Forelimb muscle (tissue), 1 donor: Measurements from ENCODE around the gene CNNM4. TPM values are rescaled to one million over a fixed set of nuclear protein-coding genes. Genes with fewer than 3 reads are reported as not detected.
"Not testable (repeated sequence)": the region's sequence is repeated elsewhere in the genome, so short reads cannot be mapped to it uniquely, and the experiment has no call there.

ENCODE experiments used
- DNase-seq: peaks from one replicate; pipeline ENCODE4 v3.0.0-alpha.2; 2013; ENCODE audit warnings: low read depth
- polyA plus RNA-seq: library from polyadenylated mRNA; unstranded; fragments of 120-200 nt; gene quantifications from one replicate; pipeline ENCODE4 v1.2.1, GENCODE V29; 2013; ENCODE audit not compliant: insufficient read length

Gene CNNM4
- polyA plus RNA-seq, 1 donor: 37.0 TPM

DNA sequence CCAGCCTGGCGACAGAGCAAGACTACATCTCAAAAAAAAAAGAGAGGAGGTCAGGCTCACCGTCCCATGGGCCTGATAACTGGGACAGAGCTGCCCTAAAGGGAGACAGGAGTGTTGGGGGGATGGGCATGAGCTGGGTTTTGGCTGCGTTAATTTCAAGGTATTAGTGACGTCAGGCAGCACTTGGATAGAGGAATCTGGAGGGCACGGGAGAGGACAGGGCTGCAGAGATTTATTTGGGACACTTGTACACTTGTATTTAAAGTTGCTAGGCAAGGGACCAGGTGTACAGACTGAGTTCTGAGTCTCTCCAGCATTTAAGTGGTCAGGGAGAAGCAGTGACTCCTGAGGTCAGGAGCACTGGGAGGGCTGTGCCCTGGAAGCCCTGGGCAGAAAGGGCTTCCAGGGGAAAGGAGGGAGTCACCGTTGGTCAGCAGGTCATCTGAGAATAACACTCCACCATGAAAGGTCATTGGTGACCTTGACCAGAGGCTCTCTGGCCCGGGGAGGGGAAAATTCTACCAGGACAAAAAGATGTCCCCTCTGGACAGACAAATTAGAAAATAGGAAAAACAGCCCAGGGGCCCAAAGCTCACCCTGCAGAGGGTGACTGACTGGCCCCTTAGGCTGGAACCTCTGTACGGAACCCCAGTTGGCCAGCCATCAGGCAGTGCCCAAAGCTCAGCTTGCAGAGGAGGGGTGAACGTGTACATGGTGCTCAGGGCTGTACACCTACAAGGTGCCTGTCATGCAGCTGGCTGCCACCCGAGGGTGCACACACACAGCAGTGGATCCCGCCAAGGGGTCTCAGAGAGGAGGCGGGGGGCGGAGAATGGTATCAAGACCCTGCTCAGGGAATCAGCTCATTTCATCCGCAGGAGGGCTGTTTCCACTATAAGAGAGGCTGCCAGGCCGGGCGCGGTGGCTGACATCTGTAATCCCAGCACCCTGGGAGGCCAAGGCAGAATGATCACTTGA, 32.4 kb downstream of the CNNM4 start:
- DNase-seq: no peak

DNA sequence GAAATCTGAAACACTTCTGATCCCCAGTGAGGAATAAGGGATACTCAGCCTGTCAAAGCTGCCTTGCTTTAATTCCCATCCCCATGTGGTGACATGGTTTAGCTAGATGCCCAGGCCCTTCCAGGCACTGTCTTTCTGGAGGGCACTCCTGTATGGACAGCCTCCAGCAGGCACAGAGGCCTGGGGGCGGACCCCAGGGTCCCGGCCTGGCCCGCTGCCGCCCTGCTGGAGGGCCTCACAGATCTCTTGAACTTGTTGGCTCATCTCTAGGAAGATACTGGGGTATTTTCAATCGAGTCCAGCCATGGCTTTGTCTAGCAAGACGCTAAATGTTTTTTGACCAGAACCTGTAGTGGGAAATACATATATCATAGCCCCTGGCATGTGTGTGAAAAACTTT, 34.4 kb downstream of the CNNM4 start:
- DNase-seq: no peak

DNA sequence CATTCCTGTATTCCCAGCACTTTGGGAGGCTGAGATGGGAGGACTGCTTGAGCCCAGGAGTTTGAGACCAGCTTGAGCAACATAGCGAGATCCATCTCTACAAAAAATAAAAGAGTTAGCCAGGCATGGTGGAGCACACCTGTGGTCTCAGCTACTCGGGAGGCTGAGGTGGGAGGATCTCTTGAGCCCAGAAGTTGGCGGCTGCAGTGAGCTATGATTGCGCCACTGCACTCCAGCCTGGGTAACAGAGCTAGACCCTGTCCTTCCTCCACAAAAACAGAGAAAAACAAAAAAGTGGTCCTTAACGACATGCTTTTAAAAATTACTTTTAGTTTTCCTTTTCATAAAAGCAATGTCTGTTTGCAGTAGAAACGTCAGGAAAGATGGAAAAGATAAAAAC, 35.8 kb downstream of the CNNM4 start:
- DNase-seq: not testable (repeated sequence)

DNA sequence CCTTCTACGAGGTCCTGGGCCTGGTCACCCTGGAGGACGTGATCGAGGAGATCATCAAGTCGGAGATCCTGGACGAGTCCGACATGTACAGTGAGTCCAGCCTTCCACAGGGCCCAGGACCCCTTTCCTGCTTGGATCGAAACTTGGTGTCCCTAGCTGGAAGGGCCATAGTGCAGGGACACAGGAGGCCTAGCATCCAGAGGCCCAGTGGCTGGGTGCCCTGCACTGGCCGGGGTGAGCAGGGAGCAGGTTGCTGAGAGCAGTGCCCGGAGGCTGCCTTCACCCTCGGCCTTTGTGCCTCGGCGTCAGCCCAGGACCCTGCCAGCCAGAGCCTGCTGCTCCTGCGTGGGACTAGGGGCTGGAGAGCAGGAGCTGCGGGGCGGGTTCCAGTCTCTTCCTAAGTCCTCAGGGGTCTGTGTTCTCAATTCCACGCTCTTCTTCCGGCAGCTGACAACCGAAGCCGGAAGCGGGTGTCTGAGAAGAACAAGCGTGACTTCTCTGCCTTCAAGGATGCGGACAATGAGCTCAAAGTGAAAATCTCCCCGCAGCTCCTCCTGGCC, 36.4 kb downstream of the CNNM4 start:
- DNase-seq: no peak

DNA sequence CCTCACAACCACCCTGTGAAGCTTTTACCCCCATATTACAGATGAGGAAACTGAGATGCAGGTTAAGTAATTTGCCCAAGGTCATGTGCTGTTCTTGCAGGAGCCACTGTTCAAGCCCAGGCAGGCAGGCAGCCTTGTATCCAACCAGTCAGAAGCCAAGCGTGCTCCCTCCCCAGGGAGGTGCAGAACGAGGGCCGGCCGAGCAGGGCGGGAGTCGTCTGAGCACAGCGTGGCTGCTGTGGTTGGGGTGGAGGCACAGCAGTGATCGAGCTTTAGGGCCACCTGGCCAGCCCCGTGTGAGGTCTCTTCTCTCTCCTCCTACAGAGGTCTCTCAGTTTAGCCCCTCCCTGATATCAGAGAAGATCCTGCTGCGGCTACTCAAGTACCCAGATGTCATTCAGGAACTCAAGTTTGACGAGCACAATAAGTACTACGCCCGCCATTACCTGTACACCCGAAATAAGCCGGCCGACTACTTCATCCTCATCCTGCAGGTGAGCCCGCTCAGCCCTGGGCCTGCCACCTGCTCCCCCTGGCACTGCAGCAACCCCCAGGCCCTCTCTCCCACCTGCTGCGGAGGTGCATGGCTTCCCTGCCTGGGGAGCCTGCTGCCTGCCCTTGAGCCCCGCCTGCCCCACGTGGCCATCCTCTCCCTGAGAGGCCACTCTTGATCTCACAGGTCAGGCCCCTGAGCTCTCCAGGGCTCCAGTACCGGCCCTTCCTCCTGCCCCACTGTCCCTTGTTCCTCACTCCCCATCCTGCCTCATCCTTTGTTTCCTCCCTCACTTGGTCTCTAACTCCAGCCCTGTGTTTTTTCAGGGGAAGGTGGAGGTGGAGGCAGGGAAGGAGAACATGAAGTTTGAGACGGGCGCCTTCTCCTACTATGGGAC, 38.3 kb downstream of the CNNM4 start:
- DNase-seq: no peak

DNA sequence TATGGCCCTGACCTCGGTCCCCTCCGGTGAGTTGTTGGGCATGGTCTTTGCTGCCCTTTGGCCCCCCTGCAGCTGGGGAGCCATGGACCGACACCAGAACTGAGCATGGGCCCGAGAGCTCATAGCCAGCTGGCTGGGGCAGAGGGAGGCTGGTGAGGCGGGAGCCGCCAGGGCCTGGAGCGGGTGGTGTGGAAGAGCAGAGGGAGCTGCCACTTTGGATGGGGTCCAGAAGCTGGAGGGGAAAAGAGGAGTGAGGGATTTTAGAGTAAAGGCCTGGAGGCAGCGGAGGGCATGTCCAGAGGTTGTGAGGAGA, 38.9 kb downstream of the CNNM4 start:
- no peak for DNase-seq

DNA sequence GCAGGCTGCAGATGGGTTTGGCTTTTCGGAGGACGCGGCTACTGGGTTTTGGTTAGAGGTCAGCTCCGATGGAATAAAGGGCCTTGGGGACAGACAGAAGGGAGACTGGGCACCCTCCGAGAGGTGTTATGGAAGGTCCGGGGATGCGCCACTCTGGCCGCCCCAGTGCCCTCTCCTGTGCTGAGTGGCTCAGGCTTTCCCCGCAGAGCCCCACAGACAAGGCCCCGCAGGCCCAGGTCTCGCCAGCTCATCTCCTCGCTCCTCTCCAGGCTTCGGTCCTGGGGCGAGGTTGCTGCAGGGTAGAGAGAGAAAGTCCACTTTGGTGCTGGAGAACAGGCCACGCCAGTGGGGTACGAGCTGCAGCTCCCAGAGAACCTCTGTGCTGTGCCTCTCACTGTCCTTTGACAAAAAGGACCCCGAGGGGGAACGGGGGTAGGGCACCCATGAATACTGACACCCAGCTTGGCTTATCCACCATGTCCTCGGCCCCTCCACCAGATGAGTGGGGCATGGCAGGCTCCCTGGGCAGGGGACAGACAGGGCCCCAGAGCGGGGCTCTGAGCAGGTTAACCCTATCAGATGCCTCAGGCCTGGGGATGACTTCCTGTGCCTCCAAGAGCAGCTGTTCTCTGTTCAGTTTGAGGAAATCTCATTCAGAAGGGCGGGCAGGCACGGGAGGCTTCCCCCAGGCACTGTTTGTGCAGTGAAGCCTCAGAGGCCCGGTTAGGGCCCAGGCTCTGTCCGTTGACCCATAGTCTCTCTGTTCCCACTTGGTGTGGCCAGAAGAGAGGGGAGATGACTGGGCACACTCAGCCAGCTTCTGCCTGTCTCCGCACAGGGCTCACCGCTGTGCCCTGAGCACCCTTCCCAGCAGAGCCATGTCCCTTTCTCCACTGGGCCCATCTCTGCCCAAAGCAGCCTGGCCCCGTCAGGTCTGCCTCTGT, 39.6 kb downstream of the CNNM4 start:
- no peak for DNase-seq

DNA sequence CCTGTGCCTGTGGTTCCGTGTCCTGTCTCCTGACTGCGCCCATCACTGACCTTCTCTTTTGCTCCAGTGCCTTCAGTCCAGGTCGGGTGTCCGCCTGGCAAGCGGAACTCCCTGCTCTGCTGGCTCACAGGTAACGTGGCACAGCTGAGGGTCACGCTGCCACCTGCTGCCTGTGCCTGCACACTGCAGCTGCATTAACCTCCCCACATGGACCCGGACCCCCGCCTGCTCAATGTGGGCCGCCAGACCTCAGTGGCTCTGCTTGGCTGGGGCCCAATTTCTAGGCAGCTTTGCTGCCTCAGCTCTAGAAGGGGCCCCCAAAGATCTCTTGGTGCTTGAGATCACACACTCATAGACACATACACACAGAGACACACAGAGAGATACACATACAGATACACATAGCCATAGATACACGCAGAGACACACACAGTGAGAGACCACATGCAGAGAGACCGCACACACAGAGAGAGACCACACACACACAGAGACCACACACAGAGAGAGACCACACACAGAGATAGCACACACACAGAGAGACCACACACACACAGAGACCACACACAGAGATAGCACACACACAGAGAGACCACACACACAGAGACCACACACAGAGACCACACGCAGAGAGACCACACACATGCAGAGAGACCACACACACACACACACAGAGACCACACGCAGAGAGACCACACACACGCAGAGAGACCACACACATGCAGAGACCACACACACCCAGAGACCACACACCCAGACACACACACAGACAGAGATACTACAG, 40.5 kb downstream of the CNNM4 start:
- DNase-seq: no peak

DNA sequence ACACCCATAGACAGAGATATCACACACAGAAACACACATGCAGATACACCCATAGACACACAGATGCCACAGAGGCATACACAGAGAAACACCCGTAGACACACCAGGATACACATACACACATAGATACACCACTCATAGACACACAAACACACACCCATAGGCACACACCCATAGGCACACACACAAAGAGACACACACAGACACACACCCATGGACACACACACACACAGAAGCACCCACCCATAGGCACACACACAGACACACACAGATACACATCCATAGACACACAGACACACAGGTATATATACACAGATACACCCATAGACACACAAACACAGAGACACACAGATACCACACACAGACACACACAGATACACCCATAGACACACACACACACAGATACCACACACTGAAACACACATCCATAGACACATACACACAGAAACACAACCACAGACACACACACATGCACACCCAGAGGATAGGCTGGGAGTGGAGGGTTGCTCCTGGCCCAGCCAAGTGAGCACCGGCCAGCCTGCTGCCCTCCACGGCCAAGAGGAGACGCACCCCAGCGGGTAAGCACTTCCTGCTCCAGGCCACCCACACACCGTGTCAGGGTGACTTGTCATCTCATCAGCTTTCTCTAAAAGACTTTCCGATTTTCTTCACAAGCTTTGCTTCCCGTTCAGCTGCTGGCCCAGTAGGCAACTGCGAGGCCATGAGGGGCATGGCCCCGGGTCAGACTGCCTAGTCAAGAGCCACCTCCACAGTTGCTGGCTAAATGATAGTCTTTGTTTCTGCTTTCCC, 41.3 kb downstream of the CNNM4 start:
- no peak for DNase-seq

DNA sequence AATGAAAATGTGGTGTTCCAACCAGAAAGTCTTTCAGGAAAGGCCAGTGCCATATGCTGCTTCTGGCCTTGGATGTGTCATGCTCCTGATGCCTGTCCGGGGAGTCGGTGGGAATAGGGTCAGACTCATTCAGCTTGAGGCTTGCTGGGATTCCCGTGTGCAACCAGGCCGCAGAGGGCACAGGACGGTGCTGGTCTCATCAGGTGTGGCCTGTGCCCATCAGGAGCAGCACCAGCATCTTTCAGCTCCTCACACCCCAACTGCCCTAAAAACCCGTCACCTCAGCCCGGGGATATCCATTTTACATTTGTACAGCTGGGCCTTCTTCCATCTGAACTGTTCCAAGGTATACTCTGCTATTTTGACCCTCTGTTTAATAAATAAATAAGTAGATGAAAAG, 42.0 kb downstream of the CNNM4 start:
- DNase-seq: no peak

DNA sequence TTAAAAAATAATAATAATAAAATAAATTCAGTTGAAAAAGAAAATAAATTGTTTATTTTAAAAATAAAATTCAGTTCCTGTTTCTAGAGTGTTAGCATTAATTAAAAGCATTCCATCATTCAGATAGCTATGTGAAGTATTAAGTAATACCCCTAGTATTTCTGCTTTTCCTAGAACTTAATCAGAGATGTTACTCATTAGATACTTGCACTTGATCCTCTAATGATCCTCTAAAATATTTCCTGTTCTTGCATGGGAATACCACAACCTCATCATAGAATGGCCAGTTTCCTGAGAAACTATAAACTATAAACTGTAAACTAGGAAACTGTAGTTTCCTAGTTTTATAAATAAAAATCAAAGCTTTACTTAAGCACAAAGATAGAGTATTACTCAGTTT, 44.3 kb downstream of the CNNM4 start:
- DNase-seq: no peak

DNA sequence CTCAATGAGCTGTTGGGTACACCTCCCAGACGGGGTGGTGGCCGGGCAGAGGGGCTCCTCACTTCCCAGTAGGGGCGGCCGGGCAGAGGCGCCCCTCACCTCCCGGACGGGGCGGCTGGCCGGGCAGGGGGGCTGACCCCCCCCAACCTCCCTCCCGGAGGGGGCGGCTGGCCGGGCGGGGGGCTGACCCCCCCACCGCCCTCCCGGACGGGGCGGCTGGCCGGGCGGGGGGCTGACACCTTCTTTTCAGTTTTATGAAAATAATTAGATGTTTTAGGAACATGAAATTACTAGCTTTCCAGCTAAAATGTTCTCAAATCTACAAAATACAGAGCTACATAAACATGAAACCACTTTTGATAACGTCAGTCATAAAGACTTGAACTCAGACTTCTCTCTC, 45.2 kb downstream of the CNNM4 start:
- not testable (repeated sequence) for DNase-seq

DNA sequence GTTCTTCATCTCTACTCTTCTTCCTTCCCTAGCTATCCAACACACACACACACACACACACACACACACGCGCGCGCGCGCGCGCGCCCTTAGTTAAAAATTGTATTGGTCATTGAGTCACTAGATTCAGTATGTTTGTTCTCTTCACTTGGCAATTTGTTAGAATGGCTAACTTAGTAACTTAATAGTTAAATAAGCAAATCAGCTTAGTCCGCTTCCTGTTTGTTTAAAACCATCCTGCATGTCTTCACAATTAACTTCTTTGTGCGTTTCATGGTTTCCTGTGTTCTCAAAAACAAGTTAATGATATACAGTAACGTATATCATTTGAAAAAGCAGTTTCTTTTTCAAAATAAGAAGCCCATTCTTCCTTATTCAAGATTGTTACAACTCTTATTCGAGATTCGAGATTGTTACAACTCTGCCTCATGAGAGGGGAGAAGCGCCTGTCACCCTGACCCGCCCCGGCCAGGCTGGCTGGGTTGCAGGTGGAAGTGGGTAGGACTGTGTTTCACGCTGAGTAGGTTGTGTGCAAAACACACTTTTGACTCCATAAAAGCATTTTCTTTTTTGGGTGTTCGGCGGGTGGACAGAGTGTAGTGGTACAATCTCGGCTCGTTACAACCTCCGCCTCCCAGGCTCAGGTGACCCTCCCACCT, 45.9 kb downstream of the CNNM4 start:
- DNase-seq: no peak

DNA sequence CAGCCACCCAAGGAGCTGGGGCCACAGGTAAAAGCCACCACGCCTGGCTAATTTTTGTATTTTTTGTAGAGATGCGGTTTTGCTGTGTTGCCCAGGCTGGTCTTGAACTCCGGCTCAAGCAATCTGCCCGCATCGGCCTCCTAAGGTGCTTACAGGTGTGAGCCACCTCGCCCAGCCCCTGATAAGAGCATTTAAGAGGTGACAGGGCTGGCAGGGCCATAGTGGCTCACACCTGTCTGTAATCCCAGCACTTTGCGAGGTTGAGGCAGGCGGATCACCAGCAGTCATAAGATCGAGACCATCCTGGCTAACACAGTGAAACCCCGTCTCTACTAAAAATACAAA, 46.4 kb downstream of the CNNM4 start:
- no peak for DNase-seq

DNA sequence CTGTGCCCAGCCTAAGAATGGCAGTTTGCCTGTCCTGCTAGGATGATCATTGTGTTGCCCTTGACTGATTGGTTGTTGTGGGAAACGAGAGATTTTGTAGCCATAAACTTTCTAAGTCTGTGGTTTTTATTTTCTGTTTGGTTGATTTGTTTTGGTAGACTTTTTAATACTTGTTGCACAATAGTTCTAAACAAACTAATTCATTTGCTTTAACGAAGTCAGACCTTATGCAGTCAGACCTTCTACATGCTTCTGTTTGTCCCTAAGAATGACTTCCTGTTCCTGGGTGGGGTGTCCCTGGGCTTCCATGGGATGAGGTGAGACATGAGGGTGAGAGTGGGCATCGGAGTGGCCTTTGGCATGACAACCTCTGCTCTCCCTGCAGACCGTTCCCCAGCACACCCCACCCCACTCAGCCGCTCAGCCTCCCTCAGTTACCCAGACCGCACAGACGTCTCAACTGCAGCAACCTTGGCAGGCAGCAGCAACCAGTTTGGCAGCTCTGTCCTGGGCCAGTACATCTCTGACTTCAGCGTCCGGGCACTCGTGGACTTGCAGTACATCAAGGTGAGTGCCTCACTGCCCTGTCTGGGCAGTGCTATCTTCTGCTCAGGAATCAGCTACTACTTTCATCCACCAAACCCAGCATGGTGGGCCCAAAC, 47.6 kb downstream of the CNNM4 start:
- DNase-seq: no peak

DNA sequence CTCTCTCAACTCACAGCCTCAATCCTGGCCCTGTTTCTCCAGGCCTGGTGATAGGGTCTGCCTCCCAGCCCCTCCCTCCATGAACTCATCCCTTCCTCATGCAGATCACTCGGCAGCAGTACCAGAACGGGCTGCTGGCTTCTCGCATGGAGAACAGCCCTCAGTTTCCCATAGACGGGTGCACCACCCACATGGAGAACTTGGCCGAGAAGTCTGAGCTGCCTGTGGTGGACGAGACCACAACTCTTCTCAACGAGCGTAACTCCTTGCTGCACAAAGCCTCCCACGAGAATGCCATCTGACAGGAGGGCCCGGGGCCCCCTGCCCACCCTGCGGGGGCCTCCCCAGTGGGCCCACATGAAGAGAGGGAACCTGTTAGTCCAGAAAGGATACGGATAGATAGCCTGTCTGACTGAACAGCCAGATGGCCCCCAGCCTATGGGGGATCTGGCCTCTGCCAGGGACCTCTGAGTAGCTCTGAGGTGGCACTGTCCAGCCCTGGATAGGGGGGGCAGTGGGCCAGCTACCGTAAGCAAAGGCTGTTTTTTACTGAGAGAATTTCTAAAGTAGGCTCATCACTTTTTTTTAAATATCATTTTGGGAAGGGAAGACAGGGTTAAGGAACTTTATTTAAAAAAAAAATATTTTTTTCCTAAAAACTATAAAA, 48.6 kb downstream of the CNNM4 start:
- no peak for DNase-seq

DNA sequence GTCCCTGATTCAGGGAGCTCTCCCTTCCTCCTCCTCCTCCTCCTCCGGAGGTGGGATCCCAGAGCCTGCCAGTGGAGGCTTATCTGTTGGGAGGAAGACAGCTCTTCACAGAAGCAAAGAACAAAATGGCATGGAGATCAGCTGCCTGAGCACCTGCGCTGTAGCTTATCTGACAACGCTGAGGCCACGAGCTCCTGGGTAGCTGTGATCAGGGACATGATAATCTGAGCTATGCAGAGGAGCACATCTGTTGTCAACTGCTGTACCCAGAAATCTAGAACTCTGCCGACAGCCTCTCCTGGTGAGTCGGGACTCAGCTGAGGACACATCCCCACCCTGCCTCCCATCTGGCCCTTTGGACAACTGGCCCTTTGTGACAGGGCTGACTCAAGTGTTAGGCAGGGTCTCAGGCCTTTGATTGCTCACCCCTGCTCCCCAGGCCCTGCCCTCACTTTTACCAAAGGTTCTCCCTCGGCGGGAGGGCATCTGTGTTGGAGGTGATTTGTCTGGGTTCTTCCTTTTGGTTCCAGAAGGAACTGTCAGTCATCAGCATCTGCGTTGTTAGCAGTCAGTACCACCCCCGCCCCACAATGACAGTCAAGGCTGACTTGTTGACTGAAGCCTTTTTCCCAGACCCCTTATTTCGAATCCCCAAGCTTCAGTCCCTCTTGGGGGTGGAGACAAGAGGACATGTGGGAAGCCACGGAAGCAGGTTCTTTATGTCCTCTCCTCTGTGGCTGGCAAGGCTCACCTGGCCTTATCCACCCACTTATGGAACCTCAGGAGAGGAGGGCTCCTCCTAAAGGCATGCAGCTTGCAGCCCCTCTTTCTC, 49.5 kb downstream of the CNNM4 start:
- no peak for DNase-seq
